ENCODE results near the gene SMC2.

SMC2 gene

DNA sequence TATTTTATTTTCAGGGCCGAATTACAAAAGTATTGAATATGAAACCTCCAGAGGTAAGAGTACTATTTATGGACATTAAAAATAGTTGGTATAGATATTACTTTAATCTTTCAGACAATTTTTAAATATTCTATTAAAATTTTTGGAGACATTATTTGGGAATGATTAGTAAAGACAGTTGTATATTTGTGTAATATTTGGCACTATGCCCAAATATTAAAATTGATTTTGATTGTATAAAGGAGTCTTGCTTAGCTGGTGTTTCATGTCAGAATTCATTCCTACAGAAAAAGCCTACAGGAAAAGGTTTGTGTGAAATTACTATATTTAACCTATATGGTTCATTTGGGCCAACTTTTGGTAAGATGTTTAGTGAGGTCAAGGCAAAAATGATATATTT is 5.5 kb downstream of the SMC2 start:
- in situ Hi-C loops (cut with HindIII; ENCODE audit: low sequenced_read_pairs) = no loop called here

- in situ Hi-C loops (cut with HindIII; ENCODE audit: low sequenced_read_pairs) = no loop called here
Observed at GRCh38 chr9:104104360-104104759, 10.3 kb downstream of the SMC2 start.

DNA sequence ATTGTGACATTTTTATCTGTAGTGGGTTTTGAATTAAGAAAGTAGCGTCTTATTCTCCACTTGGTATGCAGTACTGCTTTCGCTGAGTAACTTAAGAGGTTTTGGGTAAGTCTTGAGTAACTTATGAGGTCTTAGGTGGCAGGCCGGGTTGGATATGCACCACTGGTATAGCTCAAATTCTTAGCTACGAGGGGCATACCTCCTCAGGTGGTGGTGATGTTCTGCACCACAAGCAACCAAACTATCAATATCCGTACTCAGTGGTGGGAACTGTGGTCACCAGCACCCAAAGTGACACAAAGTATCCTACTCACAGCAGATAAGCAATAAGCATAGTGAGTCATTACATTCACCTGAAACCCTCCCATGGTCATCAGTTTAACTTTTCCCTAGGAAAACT is 13.7 kb downstream of the SMC2 start:
- in situ Hi-C loops (cut with HindIII; ENCODE audit: low sequenced_read_pairs) = no loop called here

GRCh38 chr9:104108315-104108714 is 14.2 kb downstream of the SMC2 start:
- in situ Hi-C loops (cut with HindIII; ENCODE audit: low sequenced_read_pairs) = no loop called here

- in situ Hi-C loops (cut with HindIII; ENCODE audit: low sequenced_read_pairs) = no loop called here
Observed at GRCh38 chr9:104110509-104110908, 16.4 kb downstream of the SMC2 start.

- in situ Hi-C loops (cut with HindIII; ENCODE audit: low sequenced_read_pairs) = no loop called here
Observed at GRCh38 chr9:104118916-104119315, 24.8 kb downstream of the SMC2 start.

DNA sequence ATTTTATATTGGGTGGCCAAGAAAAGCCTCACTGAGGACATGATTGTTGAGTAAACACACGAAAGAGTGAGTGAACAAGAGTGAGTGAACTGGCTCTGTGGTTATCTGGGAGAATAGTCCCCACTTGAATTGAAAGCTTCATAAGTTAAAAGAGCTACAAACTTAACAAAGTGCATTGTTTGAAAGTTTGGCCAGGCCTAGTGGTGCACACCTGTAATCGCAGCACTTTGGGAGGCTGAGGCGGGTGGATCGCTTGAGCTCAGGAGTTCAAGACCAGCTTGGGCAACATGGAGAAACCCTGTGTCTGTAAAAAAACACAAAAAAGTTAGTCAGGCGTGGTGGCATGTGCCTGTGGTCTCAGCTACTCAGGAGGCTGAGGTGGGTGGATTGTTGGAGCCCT is 26.9 kb downstream of the SMC2 start:
- in situ Hi-C loops (cut with HindIII; ENCODE audit: low sequenced_read_pairs) = no loop called here

DNA sequence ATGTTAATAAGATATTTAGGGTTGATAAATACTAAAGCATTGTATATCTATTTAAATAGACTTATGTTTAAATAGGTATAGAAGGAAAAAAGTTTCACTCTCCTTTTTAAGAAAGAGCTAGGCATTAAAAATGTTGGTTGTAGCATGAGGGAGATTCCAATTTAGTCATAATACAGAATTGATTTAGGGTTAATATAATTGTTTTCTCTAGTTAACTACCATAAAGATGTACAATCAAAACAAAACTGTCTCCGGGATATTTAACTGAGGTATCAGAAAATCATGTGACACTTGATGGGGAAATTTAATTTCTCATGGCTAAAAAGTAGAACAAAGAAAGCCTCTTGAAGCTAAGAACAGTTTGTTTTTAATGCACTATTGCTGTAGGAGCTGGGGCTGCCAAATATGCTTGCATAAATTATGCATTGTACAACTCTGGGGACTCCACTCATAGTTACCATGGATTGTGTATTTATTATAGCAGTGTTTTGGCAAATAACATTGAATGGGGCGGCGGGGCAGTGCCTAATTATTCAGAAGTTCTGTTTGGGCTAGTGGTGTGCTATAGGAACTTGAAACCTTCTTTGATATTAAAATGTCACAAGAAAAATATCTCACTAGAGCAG is 44.2 kb downstream of the SMC2 start:
- in situ Hi-C loops (cut with HindIII; ENCODE audit: low sequenced_read_pairs) = no loop called here

GRCh38 chr9:104142799-104143549 is 48.9 kb downstream of the SMC2 start:
- in situ Hi-C loops (cut with HindIII; ENCODE audit: low sequenced_read_pairs) = no loop called here

DNA sequence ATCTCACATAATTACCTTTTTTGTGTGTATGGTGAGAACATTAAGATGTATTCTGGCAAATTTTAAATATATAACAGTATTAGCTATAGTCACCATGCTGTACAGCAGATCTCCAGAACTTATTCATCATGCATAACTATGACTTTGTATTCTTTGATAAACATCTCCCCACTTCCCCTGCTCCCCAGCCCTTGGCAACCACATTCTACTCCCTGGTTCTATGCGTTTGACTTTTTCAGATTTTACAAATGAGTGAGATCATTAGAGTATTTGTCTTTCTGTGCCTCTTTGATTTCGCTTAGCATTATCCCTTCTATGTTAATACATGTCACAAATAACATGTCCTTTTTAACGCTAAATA is 49.4 kb downstream of the SMC2 start:
- in situ Hi-C loops (cut with HindIII; ENCODE audit: low sequenced_read_pairs) = no loop called here

DNA sequence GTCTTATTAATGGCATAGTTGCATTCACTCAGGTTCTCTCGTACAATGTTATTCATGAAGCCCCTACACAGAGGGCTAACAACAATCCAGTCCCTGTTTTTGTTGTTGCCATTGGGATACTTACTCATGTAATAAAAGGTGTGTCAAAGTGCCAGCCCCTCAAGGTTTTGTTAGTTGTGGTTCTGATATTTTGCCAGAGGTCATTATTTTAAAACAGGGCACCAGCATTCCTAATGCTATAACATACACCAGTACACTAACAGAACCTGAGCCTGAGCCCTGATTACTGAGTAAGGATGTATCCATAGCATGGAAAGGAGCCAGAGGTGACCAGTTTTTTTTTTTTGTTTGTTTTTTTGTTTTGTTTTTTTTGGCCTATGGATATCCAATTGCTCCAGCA is 50.2 kb downstream of the SMC2 start:
- in situ Hi-C loops (cut with HindIII; ENCODE audit: low sequenced_read_pairs) = no loop called here

DNA sequence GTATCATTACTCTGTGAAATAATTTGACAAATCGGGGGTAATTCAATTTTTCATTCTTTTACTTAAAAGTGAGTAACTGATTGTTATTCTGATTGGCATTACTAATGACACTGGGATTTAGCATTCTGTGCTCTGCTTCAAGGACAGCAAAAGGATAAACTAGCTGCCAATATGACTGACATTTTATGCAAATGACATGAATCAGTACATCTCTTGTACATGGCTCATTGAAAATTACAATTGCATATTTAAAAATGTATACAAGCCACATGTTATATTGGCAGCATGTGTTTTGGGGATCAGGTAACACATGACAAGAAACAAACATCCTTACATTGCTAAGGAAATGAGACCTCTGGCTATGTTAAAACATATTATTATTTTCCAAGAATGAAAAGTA is 79.0 kb downstream of the SMC2 start:
- in situ Hi-C loops (cut with HindIII; ENCODE audit: low sequenced_read_pairs) = no loop called here

DNA sequence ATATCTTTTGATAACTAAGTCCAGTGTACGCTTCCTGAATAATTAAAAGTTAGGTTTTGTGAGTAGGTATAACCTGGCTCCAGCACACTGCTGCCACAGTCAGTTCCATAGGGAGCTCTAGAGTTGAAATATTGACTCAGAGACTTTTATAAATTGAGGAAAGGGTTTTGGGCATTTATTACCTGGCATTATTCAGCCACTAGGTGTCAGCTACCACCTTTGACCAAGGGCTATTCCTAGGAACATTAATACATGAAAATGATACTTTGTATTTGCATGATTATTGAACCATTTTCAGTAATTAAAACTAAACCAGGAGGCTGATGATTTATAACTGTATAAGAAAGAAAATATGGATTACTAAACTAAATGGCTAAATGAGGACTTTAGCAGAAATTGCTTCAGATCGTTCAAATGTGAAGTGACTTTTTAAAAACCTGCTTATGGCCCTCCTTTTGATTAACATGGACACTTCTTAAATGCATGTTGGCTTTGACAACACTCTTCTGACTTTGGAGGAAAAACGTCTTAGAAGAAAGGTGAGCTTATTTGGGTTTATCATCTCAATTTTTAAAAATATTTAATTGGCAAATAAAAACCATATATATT is 83.0 kb downstream of the SMC2 start:
- in situ Hi-C loops (cut with HindIII; ENCODE audit: low sequenced_read_pairs) = no loop called here

- in situ Hi-C loops (cut with HindIII; ENCODE audit: low sequenced_read_pairs) = no loop called here
Observed at GRCh38 chr9:104177676-104178075, 83.6 kb downstream of the SMC2 start.

Measured in DLD1 (cell line).